ENCODE measurements around the gene CCBE1. TPM values are rescaled to one million over a fixed set of nuclear protein-coding genes. Genes with fewer than 3 reads are reported as not detected.

CCBE1 gene
- total and polyA plus RNA-seq, 9 of the 15 experiments (the other 6 are each of a cell fraction or from before 2014, with no cell fraction given) = 0.20 TPM; not detected in 8

GRCh38 chr18:59564561-59564960, 132.7 kb downstream of the CCBE1 start:
- no peaks in the 10 kb centered on the region for H3K4me1 ChIP-seq (replicated peaks in 1 of 2; ENCODE audit: control insufficient read depth in 2 of 2, insufficient read depth in 2 of 2, low read length in 2 of 2)
- DNase-seq (ENCODE audit: extremely low read depth in 1 of 4, low spot score in 3 of 4) = no peak
- no peaks in the 10 kb centered on the region for H3K36me3 ChIP-seq (ENCODE audit: control insufficient read depth, insufficient read depth, low read length)
- no peak for FAIRE-seq
- H2AFZ ChIP-seq (ENCODE audit: low read depth, low read length) = no peak overlapping the region
- no peak overlapping the region for H3K9ac ChIP-seq (ENCODE audit: insufficient read depth in 1 of 2, low read depth in 2 of 2, low read length in 2 of 2)
- no TSS peak for BruUV-seq (replicated peaks)
- in situ Hi-C loops (cut with MboI) (no loop called here), intact Hi-C loops (cut with micrococcal nuclease) (no loop called here)
- CTCF ChIA-PET (ENCODE audit: low intra/inter-chr PET ratio) = no interaction called here
- no peak for ATAC-seq
- no peaks in the 10 kb centered on the region for H3K9me3 ChIP-seq (replicated peaks; ENCODE audit: control insufficient read depth, insufficient read depth, low read depth, low read length)
- H3K27ac ChIP-seq (ENCODE audit: extremely low read depth, low read depth, low read length) = no peak overlapping the region
- H3K27me3 ChIP-seq (ENCODE audit: control insufficient read depth in 2 of 2, insufficient read depth in 2 of 2, low read length in 2 of 2) = peaks cover 0 to 4% of the 10 kb centered on the region in 2 experiments; a peak in 2 of 5 replicates
- TF ChIP-seq ZNF583 (CRISPR knock-in tag; IDR thresholded peaks at IDR 0.05) (no peak), CEBPZ (IDR thresholded peaks at IDR 0.05; ENCODE audit: borderline replicate concordance, low read depth, low read length) (no peak), IRF2 (CRISPR knock-in tag; IDR thresholded peaks at IDR 0.05) (no peak), NFYB (IDR thresholded peaks at IDR 0.05; ENCODE audit: extremely low read depth, insufficient read length) (no peak), PATZ1 (CRISPR knock-in tag; IDR thresholded peaks at IDR 0.05; ENCODE audit: borderline replicate concordance) (no peak), RFX7 (CRISPR knock-in tag; IDR thresholded peaks at IDR 0.05) (no peak), ZKSCAN3 (CRISPR knock-in tag; IDR thresholded peaks at IDR 0.05) (no peak), ZNF586 (CRISPR knock-in tag; conservative IDR thresholded peaks at IDR 0.05) (no peak), NR4A1 (CRISPR knock-in tag; IDR thresholded peaks at IDR 0.05) (no peak), NR4A1 (tag; IDR thresholded peaks at IDR 0.05) (no peak), ZC3H8 (IDR thresholded peaks at IDR 0.05) (no peak), FOXO4 (CRISPR knock-in tag; IDR thresholded peaks at IDR 0.05) (no peak), CHD2 (IDR thresholded peaks at IDR 0.05; ENCODE audit: low read depth, low read length) (no peak), RBM25 (IDR thresholded peaks at IDR 0.05; ENCODE audit: low read depth, low read length, severe bottlenecking) (no peak), SNAPC5 (CRISPR knock-in tag; IDR thresholded peaks at IDR 0.05) (no peak), KAT8 (IDR thresholded peaks at IDR 0.05; ENCODE audit: low read depth) (no peak), SLC30A9 (CRISPR knock-in tag; IDR thresholded peaks at IDR 0.05) (no peak)
- H3K4me2 ChIP-seq (ENCODE audit: insufficient read depth, low read length) = no peak overlapping the region
- POLR2A ChIA-PET = no interaction called here
- no peaks in the 10 kb centered on the region for H4K20me1 ChIP-seq (replicated peaks; ENCODE audit: control insufficient read depth, insufficient read depth, low read length)
- H3K9me1 ChIP-seq (ENCODE audit: control insufficient read depth, insufficient read depth, low read length) = no peaks in the 10 kb centered on the region
- WGBS (ENCODE audit: insufficient coverage, low coverage, missing lambda C conversion rate) = 0% methylated on average over 3 of the region's 3 CpGs
- H3K4me3 ChIP-seq = no peak overlapping the region
- H3K79me2 ChIP-seq (ENCODE audit: control insufficient read depth, insufficient read depth, low read length) = no peaks in the 10 kb centered on the region
